ENCODE results near the gene DNAH2.

DNA sequence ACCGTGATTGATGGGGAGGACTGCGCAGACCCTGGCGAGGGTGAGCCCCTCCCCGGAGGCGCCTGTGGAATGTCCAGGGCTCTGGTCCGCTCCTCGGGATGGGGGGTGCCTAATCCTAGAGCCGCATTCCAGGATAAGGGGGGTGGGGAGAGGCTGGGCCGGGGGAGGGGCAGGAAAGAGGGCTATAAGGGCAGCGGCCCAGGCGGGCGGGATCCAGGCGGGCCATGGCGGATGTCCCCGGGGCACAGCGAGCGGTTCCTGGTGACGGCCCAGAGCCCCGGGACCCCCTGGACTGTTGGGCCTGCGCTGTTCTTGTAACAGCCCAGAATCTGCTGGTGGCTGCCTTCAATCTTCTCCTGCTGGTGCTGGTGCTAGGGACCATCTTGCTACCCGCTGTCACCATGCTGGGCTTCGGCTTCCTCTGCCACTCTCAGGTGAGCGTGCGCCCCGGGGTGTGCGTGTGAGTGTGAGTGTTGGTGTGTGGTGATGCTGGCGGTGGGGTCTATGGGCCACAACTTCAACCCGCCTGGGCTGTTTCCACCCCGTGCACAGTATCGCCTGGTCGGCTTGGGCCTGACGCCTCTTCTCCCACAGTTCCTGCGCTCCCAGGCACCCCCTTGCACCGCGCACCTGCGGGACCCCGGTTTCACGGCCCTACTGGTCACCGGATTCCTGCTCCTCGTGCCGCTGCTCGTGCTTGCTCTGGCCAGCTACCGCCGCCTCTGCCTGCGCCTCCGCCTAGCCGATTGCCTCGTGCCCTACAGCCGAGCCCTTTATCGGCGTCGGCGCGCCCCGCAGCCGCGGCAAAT, 137.5 kb downstream of the DNAH2 start, which contains the start of gene TMEM88:
- TF ChIP-seq, protein P1, sequence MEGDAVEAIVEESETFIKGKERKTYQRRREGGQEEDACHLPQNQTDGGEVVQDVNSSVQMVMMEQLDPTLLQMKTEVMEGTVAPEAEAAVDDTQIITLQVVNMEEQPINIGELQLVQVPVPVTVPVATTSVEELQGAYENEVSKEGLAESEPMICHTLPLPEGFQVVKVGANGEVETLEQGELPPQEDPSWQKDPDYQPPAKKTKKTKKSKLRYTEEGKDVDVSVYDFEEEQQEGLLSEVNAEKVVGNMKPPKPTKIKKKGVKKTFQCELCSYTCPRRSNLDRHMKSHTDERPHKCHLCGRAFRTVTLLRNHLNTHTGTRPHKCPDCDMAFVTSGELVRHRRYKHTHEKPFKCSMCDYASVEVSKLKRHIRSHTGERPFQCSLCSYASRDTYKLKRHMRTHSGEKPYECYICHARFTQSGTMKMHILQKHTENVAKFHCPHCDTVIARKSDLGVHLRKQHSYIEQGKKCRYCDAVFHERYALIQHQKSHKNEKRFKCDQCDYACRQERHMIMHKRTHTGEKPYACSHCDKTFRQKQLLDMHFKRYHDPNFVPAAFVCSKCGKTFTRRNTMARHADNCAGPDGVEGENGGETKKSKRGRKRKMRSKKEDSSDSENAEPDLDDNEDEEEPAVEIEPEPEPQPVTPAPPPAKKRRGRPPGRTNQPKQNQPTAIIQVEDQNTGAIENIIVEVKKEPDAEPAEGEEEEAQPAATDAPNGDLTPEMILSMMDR (conservative IDR thresholded peaks at IDR 0.05 in 1 of 2, IDR thresholded peaks at IDR 0.05 in 1 of 2; ENCODE audit: extremely low read depth in 1 of 2, insufficient read depth in 1 of 2, low read depth in 1 of 2, low read length in 2 of 2): no peak
- no peak for TF ChIP-seq EZH2 (IDR thresholded peaks at IDR 0.05; ENCODE audit: borderline replicate concordance, low read length)

All from mammary epithelial cell (primary cell).